Neural crest cell (in vitro differentiated cells): ENCODE data around the gene KBTBD3. TPM values are rescaled to one million over a fixed set of nuclear protein-coding genes. Genes with fewer than 3 reads are reported as not detected.
"Not testable (repeated sequence)": the region's sequence is repeated elsewhere in the genome, so short reads cannot be mapped to it uniquely, and the experiment has no call there.

ENCODE experiments used
- DNase-seq: peaks from one replicate; pipeline ENCODE4 v3.0.0; 2021; ENCODE audit warnings: low read depth, mixed read lengths, low spot score
- H3K27ac Mint-ChIP-seq: one replicate; pipeline ENCODE4 v1.8.0; 2021; ENCODE audit warnings: mild to moderate bottlenecking, mixed read lengths; ENCODE audit not compliant: unreplicated experiment
- H3K27me3 Mint-ChIP-seq: 2 replicates; pipeline ENCODE4 v1.8.0; 2021; ENCODE audit warnings: low read depth, mild to moderate bottlenecking, mixed read lengths
- H3K36me3 Mint-ChIP-seq: 2 replicates; pipeline ENCODE4 v1.8.0; 2021; ENCODE audit warnings: low read depth, mild to moderate bottlenecking, mixed read lengths
- H3K4me1 Mint-ChIP-seq: 2 replicates; pipeline ENCODE4 v1.8.0; 2021; ENCODE audit warnings: mixed read lengths
- H3K4me3 Mint-ChIP-seq: one replicate; pipeline ENCODE4 v1.8.0; 2021; ENCODE audit warnings: mild to moderate bottlenecking, mixed read lengths
- H3K9me3 Mint-ChIP-seq: 2 replicates; pipeline ENCODE4 v1.8.0; 2021; ENCODE audit warnings: mixed read lengths
- CTCF ChIP-seq: fragments of 200-600 bp; sonication (generic); conservative IDR thresholded peaks from 2 replicates; pipeline ENCODE4 v1.5.0; 2021; ENCODE audit warnings: antibody characterized with exemption, mild to moderate bottlenecking
- total RNA-seq: library from RNA; stranded (reverse); gene quantifications from 2 replicates; pipeline ENCODE4 v1.2.1, GENCODE V29; 2021

KBTBD3 gene
- total RNA-seq, 1 donor from 2014 or later: 5.1 TPM

- Mint-ChIP-seq H3K4me1 (peaks cover 12% of the 10 kb centered on the region), H3K27ac (no peak overlapping the region), H3K9me3 (peaks cover 5% of the 10 kb centered on the region), H3K36me3 (peaks cover 2% of the 10 kb centered on the region), H3K27me3 (no peaks in the 10 kb centered on the region), H3K4me3 (no peak overlapping the region)
- DNase-seq: no peak
- TF ChIP-seq CTCF: no peak
These were observed 17.5 kb downstream of the KBTBD3 start for GRCh38 chr11:106059617-106060016.

- DNase-seq, H3K27ac Mint-ChIP-seq, H3K4me3 Mint-ChIP-seq, H3K9me3 Mint-ChIP-seq, H3K36me3 Mint-ChIP-seq, H3K27me3 Mint-ChIP-seq: not testable (repeated sequence)
- peaks cover 12% of the 10 kb centered on the region for H3K4me1 Mint-ChIP-seq
These were observed 18.8 kb downstream of the KBTBD3 start for GRCh38 chr11:106058377-106058776.

GRCh38 chr11:106051103-106051502 lies 26.0 kb downstream of the KBTBD3 start:
- Mint-ChIP-seq H3K27ac (no peak overlapping the region), H3K36me3 (no peaks in the 10 kb centered on the region), H3K9me3 (no peaks in the 10 kb centered on the region), H3K4me3 (no peak overlapping the region), H3K4me1 (no peaks in the 10 kb centered on the region), H3K27me3 (no peaks in the 10 kb centered on the region)
- no peak for DNase-seq
- TF ChIP-seq CTCF: no peak

- H3K9me3 Mint-ChIP-seq: no peaks in the 10 kb centered on the region
- H3K4me3 Mint-ChIP-seq: no peak overlapping the region
- no peaks in the 10 kb centered on the region for H3K36me3 Mint-ChIP-seq
- no peak for DNase-seq
- no peak overlapping the region for H3K27ac Mint-ChIP-seq
- TF ChIP-seq CTCF: no peak
- no peaks in the 10 kb centered on the region for H3K27me3 Mint-ChIP-seq
- H3K4me1 Mint-ChIP-seq: no peaks in the 10 kb centered on the region
These were observed 27.2 kb downstream of the KBTBD3 start for GRCh38 chr11:106049727-106050476.

- no peaks in the 10 kb centered on the region for H3K27me3 Mint-ChIP-seq
- no peak for TF ChIP-seq CTCF
- no peak for DNase-seq
- H3K4me1 Mint-ChIP-seq: no peaks in the 10 kb centered on the region
- H3K27ac Mint-ChIP-seq: no peak overlapping the region
- H3K36me3 Mint-ChIP-seq: no peaks in the 10 kb centered on the region
- H3K4me3 Mint-ChIP-seq: no peak overlapping the region
- no peaks in the 10 kb centered on the region for H3K9me3 Mint-ChIP-seq
These were observed 29.5 kb downstream of the KBTBD3 start for GRCh38 chr11:106047631-106048030.

GRCh38 chr11:106043540-106043939 lies 33.6 kb downstream of the KBTBD3 start:
- H3K4me3 Mint-ChIP-seq: no peak overlapping the region
- H3K27ac Mint-ChIP-seq: no peak overlapping the region
- DNase-seq: no peak
- no peaks in the 10 kb centered on the region for H3K36me3 Mint-ChIP-seq
- no peaks in the 10 kb centered on the region for H3K4me1 Mint-ChIP-seq
- H3K27me3 Mint-ChIP-seq: no peaks in the 10 kb centered on the region
- H3K9me3 Mint-ChIP-seq: no peaks in the 10 kb centered on the region
- TF ChIP-seq CTCF: no peak
